HepG2 (cell line): ENCODE data around the gene ACOT9. TPM values are rescaled to one million over a fixed set of nuclear protein-coding genes. Genes with fewer than 3 reads are reported as not detected.

Experiments
- ATAC-seq: fragments of 200-7000 bp; cut with Tn5 transposase; 3 replicates; pipeline ENCODE4 v1.9.1; 2020; ENCODE audit warnings: mild to moderate bottlenecking, moderate library complexity
- BruUV-seq: library from RNA; stranded (reverse); fragments of 400-500 nt; replicated peaks from 2 replicates; lab custom pipeline; 2021; lab: Mats Ljungman, UMichigan
- CTCF ChIA-PET: fragments of 300-600 bp; formaldehyde crosslinking; extraction: SDS; loops from one replicate; lab custom pipeline; 2021; ENCODE audit warnings: low total read pairs, inconsistent platforms, low intra/inter-chr PET ratio; lab: Yijun Ruan, JAX
- POLR2A ChIA-PET: fragments of 350-600 bp; sonication (Branson Sonifier 250); formaldehyde crosslinking; loops from one replicate; lab custom pipeline; 2020; ENCODE audit warnings: antibody characterized with exemption, inconsistent platforms; lab: Yijun Ruan, JAX
- DNase-seq: peaks from one replicate; pipeline ENCODE4 v3.0.0-alpha.2; 2015; ENCODE audit warnings: low spot score
- FAIRE-seq: peaks from 3 replicates; lab custom pipeline; 2011; peaks lifted over from hg19 to GRCh38; lab: Jason Lieb, UNC
- H2AFZ ChIP-seq: one replicate; pipeline ENCODE4 v1.6.1; 2011; ENCODE audit warnings: low read length, inconsistent platforms
- H3K27ac ChIP-seq: fragments of 300-600 bp; 3 replicates; pipeline ENCODE4 v1.8.0; 2011; ENCODE audit warnings: mixed run types, mild to moderate bottlenecking, mixed read lengths, low read length, inconsistent platforms; ENCODE audit not compliant: insufficient read depth; ENCODE audit errors: extremely low read length
- H3K27me3 ChIP-seq, 2 experiments: fragments of 200-600 bp in 1 of 2; 2 replicates in 1 of 2; 3 replicates in 1 of 2; pipeline versions ENCODE4 v1.6.0 to v1.8.0; 2011; ENCODE audit warnings: low read length in 2 of 2, mild to moderate bottlenecking in 2 of 2, moderate library complexity in 2 of 2, inconsistent platforms in 1 of 2; ENCODE audit not compliant: insufficient read depth in 2 of 2, control insufficient read depth in 1 of 2
- H3K36me3 ChIP-seq, 2 experiments: fragments of 200-600 bp in 1 of 2; replicated peaks in 1 of 2; 2 replicates in 1 of 2; 3 replicates in 1 of 2; pipeline versions ENCODE4 v1.5.1 to v1.8.0; 2011; ENCODE audit warnings: low read length in 2 of 2, inconsistent platforms in 1 of 2; ENCODE audit not compliant: insufficient read depth in 2 of 2, control insufficient read depth in 1 of 2
- H3K4me1 ChIP-seq: 2 replicates; pipeline ENCODE4 v1.5.1; 2012; ENCODE audit warnings: low read length, inconsistent platforms; ENCODE audit not compliant: insufficient read depth
- H3K4me2 ChIP-seq: 2 replicates; pipeline ENCODE4 v1.6.0; 2011; ENCODE audit warnings: low read depth, low read length, inconsistent platforms
- H3K4me3 ChIP-seq, 3 experiments: fragments of 200-600 bp in 1 of 3; sonication (generic), shearing (Covaris generic) in 1 of 3; replicated peaks in 1 of 3; 2 replicates each; pipeline ENCODE4 v1.5.1; 2011 to 2016; ENCODE audit warnings: low read length in 3 of 3, inconsistent platforms in 2 of 3, low read depth in 2 of 3, mild to moderate bottlenecking in 2 of 3, control low read depth in 1 of 3, mixed read lengths in 1 of 3; ENCODE audit not compliant: insufficient read depth in 1 of 3
- H3K79me2 ChIP-seq: one replicate; pipeline ENCODE4 v1.6.1; 2011; ENCODE audit warnings: low read length, inconsistent platforms; ENCODE audit not compliant: insufficient read depth
- H3K9ac ChIP-seq: 2 replicates; pipeline ENCODE4 v1.6.0; 2011; ENCODE audit warnings: mild to moderate bottlenecking, low read depth, low read length, inconsistent platforms; ENCODE audit not compliant: insufficient read depth
- H3K9me3 ChIP-seq: 2 replicates; pipeline ENCODE4 v1.5.1; 2012; ENCODE audit warnings: mild to moderate bottlenecking, low read length
- H4K20me1 ChIP-seq: 2 replicates; pipeline ENCODE4 v1.6.0; 2011; ENCODE audit warnings: inconsistent platforms, mild to moderate bottlenecking, low read length, moderate library complexity; ENCODE audit not compliant: insufficient read depth
- EHMT2 ChIP-seq: fragments of 200-600 bp; sonication (generic); IDR thresholded peaks from 2 replicates; pipeline ENCODE4 v1.7.0; 2017; ENCODE audit warnings: antibody characterized with exemption, low read depth, low read length, borderline replicate concordance
- FOXK2 ChIP-seq: fragments of 450-650 bp; IDR thresholded peaks from 2 replicates; pipeline ENCODE4 v1.6.1; 2016
- RAD51 ChIP-seq: fragments of 450-650 bp; IDR thresholded peaks from 2 replicates; pipeline ENCODE4 v1.6.1; 2016; ENCODE audit warnings: borderline replicate concordance
- RBAK ChIP-seq: sonication (generic); formaldehyde crosslinking; IDR thresholded peaks from 2 replicates; pipeline ENCODE4 v1.5.1; 2020; ENCODE audit warnings: mild to moderate bottlenecking, missing genetic modification reagents
- SKI ChIP-seq: fragments of 450-650 bp; IDR thresholded peaks from one replicate; pipeline ENCODE4 v1.6.1; 2018; ENCODE audit warnings: mild to moderate bottlenecking; ENCODE audit not compliant: partially characterized antibody
- SP5 ChIP-seq: IDR thresholded peaks from 2 replicates; pipeline ENCODE4 v1.6.1; 2016; ENCODE audit warnings: low read depth, borderline replicate concordance
- TRIM24 ChIP-seq: sonication (generic); formaldehyde crosslinking; IDR thresholded peaks from 2 replicates; pipeline ENCODE4 v1.8.0; 2022; ENCODE audit warnings: mild to moderate bottlenecking, missing genetic modification reagents
- ZFX ChIP-seq: sonication (generic); formaldehyde crosslinking; IDR thresholded peaks from 2 replicates; pipeline ENCODE4 v1.4.0; 2020; ENCODE audit warnings: mild to moderate bottlenecking, low read depth, missing genetic modification reagents, moderate library complexity
- ZNF616 ChIP-seq: sonication (generic); formaldehyde crosslinking; IDR thresholded peaks from 2 replicates; pipeline ENCODE4 v1.5.0; 2020; ENCODE audit warnings: low read depth, mild to moderate bottlenecking, missing genetic modification reagents
- ZNF883 ChIP-seq: sonication (generic); formaldehyde crosslinking; IDR thresholded peaks from 2 replicates; pipeline ENCODE4 v1.5.1; 2020; ENCODE audit warnings: mild to moderate bottlenecking, missing genetic modification reagents; ENCODE audit errors: not compliant biosample characterization
- WGBS: methylation state at CpG from one replicate; pipeline ENCODE4 v1.1.6; 2017; ENCODE audit warnings: low lambda C conversion rate; 5-methylcytosine and 5-hydroxymethylcytosine counted together
- in situ Hi-C: cut with HindIII; loops from 2 replicates; pipeline ENCODE4 v1.10.0; 2017; ENCODE audit warnings: low pct_unique_long_range_greater_than_20kb; ENCODE audit not compliant: extremely low pct_ligation_motif_present
- intact Hi-C: fragments of 100-400 bp; cut with micrococcal nuclease; formaldehyde crosslinking; loops from one replicate; pipeline ENCODE4 v1.10.0; 2022; ENCODE audit not compliant: unreplicated experiment
- polyA plus RNA-seq, 8 experiments: library from polyadenylated mRNA; depleted of rRNA in 3 of 8; stranded (reverse) in 7 of 8; unstranded in 1 of 8; fragments of >200 nt; fragmentation: Illumina TruSeq in 4 of 8; extraction: Trizol in 4 of 8; gene quantifications; 2 replicates each; pipeline versions ENCODE4 v1.2.1 to v1.2.3, GENCODE V29; 2011 to 2016; ENCODE audit warnings: low read depth in 4 of 8, missing spikeins in 1 of 8, mixed read lengths in 1 of 8; ENCODE audit not compliant: insufficient read depth in 1 of 8
- total RNA-seq, 5 experiments: library from RNA; depleted of rRNA; stranded (reverse); fragments of >200 nt; fragmentation: Illumina TruSeq; extraction: Trizol; gene quantifications; 2 replicates each; pipeline ENCODE4 v1.2.3, GENCODE V29; 2016; ENCODE audit warnings: low read depth in 1 of 5
- TF ChIP-seq, protein P1 (sequence below): sonication (generic); formaldehyde crosslinking; IDR thresholded peaks from 2 replicates; pipeline ENCODE4 v1.5.0; 2020; ENCODE audit warnings: mild to moderate bottlenecking, missing genetic modification reagents
- TF ChIP-seq, protein P2 (sequence below): sonication (generic); formaldehyde crosslinking; IDR thresholded peaks from 2 replicates; pipeline ENCODE4 v1.8.1; 2022; ENCODE audit warnings: low read depth, mild to moderate bottlenecking, missing genetic modification reagents
- TF ChIP-seq, protein P3 (sequence below): sonication (generic); formaldehyde crosslinking; IDR thresholded peaks from 2 replicates; pipeline ENCODE4 v1.5.0; 2020; ENCODE audit warnings: mild to moderate bottlenecking, missing genetic modification reagents

Gene ACOT9
- total and polyA plus RNA-seq, 2 of the 13 experiments (the other 11 are each of a cell fraction or from before 2014, with no cell fraction given): 33.3 to 36.9 TPM

DNA sequence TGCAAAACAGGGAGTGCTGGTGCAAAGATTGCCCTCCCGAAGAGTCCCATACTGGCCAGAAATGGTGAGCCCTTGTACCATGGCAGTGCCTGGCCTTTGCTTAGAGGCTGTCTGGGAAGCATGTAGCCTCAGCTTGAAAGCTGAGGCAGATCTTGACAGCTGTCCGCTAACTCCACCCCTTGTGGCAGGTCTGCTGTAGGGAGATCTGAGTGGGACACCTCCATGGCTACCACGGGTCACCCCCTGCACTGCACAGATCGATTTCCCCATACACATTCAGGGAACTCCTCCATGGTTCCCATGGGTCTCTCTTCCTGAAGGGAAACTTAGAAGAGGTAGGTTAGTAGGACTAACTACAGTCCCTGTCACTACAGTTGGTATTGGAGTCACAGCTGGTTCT, 6.1 kb upstream of the ACOT9 start:
- FAIRE-seq: no peak
- intact Hi-C loops: no loop called here
- Histone ChIP-seq H3K79me2 (no peaks in the 10 kb centered on the region), H4K20me1 (no peaks in the 10 kb centered on the region), H3K27me3 (no peaks in the 10 kb centered on the region), H2AFZ (no peak overlapping the region), H3K27ac (no peak overlapping the region), H3K36me3 (no peaks in the 10 kb centered on the region), H3K4me3 (no peak overlapping the region), H3K9me3 (no peaks in the 10 kb centered on the region), H3K4me1 (no peaks in the 10 kb centered on the region), H3K4me2 (no peak overlapping the region), H3K9ac (no peak overlapping the region)
- no peak for DNase-seq
- ATAC-seq: no peak
- WGBS: 83% methylated on average over 1 of the region's 4 CpGs
- in situ Hi-C loops: no loop called here
- CTCF ChIA-PET: no interaction called here
- TF ChIP-seq, protein P1, sequence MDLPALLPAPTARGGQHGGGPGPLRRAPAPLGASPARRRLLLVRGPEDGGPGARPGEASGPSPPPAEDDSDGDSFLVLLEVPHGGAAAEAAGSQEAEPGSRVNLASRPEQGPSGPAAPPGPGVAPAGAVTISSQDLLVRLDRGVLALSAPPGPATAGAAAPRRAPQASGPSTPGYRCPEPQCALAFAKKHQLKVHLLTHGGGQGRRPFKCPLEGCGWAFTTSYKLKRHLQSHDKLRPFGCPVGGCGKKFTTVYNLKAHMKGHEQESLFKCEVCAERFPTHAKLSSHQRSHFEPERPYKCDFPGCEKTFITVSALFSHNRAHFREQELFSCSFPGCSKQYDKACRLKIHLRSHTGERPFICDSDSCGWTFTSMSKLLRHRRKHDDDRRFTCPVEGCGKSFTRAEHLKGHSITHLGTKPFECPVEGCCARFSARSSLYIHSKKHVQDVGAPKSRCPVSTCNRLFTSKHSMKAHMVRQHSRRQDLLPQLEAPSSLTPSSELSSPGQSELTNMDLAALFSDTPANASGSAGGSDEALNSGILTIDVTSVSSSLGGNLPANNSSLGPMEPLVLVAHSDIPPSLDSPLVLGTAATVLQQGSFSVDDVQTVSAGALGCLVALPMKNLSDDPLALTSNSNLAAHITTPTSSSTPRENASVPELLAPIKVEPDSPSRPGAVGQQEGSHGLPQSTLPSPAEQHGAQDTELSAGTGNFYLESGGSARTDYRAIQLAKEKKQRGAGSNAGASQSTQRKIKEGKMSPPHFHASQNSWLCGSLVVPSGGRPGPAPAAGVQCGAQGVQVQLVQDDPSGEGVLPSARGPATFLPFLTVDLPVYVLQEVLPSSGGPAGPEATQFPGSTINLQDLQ (CRISPR knock-in tag): no peak
- no peak for TF ChIP-seq ZNF883 (CRISPR knock-in tag)
- TF ChIP-seq, protein P2, sequence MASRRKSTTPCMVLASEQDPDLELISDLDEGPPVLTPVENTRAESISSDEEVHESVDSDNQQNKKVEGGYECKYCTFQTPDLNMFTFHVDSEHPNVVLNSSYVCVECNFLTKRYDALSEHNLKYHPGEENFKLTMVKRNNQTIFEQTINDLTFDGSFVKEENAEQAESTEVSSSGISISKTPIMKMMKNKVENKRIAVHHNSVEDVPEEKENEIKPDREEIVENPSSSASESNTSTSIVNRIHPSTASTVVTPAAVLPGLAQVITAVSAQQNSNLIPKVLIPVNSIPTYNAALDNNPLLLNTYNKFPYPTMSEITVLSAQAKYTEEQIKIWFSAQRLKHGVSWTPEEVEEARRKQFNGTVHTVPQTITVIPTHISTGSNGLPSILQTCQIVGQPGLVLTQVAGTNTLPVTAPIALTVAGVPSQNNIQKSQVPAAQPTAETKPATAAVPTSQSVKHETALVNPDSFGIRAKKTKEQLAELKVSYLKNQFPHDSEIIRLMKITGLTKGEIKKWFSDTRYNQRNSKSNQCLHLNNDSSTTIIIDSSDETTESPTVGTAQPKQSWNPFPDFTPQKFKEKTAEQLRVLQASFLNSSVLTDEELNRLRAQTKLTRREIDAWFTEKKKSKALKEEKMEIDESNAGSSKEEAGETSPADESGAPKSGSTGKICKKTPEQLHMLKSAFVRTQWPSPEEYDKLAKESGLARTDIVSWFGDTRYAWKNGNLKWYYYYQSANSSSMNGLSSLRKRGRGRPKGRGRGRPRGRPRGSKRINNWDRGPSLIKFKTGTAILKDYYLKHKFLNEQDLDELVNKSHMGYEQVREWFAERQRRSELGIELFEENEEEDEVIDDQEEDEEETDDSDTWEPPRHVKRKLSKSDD (CRISPR knock-in tag): no peak
- TF ChIP-seq SP5 (CRISPR knock-in tag): no peak
- TF ChIP-seq, protein P3, sequence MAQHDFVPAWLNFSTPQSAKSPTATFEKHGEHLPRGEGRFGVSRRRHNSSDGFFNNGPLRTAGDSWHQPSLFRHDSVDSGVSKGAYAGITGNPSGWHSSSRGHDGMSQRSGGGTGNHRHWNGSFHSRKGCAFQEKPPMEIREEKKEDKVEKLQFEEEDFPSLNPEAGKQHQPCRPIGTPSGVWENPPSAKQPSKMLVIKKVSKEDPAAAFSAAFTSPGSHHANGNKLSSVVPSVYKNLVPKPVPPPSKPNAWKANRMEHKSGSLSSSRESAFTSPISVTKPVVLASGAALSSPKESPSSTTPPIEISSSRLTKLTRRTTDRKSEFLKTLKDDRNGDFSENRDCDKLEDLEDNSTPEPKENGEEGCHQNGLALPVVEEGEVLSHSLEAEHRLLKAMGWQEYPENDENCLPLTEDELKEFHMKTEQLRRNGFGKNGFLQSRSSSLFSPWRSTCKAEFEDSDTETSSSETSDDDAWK (CRISPR knock-in tag): no peak
- no peak for TF ChIP-seq SKI
- TF ChIP-seq ZNF616 (CRISPR knock-in tag): no peak
- no peak for TF ChIP-seq RAD51
- no peak for TF ChIP-seq ZFX (CRISPR knock-in tag)
- no peak for TF ChIP-seq RBAK (CRISPR knock-in tag)
- TF ChIP-seq TRIM24: no peak
- TF ChIP-seq FOXK2: no peak
- TF ChIP-seq EHMT2: no peak
- BruUV-seq: no TSS peak
- POLR2A ChIA-PET: no interaction called here
